Measurements from ENCODE around the gene ZNF784.

ZNF784 gene

DNA sequence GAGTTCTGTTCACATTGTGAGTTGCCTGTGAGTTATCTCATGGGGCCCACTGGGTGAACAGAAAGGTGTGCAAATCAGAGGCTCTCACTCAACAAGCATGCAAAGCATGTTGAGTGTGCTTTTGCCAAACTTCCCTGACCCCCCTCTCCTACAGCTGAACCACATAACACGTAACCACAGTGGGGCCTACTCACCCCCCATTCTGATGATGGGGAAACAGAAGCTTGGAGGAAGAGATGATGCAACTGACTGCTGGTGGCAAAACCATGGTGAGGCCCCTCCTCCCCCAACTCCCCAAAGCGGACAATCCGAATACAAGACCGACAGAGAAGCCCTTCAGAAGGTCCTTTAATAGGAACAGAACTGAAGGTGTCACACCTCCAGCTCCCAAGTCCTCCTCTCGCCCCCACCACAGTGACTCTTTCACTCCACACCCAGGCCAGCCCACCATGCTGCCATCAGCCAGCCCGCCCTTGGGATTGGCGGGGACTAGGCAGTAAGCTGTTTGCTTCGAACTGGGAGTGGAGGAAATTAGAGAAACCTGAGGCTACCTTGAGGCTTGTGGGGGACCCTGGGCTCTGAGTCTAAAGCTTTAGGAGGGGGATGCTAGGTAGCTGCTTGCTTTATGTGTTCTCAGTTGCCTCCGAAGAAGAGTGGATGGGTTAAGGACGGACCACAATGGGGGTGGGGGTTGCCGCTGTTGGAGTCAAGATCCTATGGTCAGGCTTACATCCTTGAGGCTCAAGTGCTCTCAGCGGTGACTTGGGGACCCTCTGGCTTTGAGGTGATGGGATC lies 3.8 kb downstream of the ZNF784 start:
- DNase-seq (ENCODE audit: low spot score) = peak; percentile 13

DNA sequence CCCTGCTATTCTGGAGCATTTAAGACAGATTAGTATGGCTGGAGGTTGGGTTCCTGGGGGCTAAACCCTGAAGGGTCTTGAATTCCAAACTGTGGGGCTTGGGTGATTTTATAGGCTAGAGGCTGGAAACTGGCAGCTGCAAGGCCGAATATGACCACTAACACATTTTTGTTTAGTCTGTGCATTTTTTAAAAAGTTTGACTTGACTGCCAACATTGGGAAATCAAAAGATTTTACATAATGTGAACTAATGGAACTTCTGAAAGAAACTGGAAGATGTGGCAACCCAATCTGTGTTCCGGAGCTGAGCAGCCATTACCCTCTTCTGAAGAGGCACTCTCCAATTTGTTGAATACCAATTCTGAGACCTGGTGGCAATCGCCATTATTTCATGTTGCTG lies 5.1 kb downstream of the ZNF784 start:
- DNase-seq (ENCODE audit: low spot score) = no peak

DNA sequence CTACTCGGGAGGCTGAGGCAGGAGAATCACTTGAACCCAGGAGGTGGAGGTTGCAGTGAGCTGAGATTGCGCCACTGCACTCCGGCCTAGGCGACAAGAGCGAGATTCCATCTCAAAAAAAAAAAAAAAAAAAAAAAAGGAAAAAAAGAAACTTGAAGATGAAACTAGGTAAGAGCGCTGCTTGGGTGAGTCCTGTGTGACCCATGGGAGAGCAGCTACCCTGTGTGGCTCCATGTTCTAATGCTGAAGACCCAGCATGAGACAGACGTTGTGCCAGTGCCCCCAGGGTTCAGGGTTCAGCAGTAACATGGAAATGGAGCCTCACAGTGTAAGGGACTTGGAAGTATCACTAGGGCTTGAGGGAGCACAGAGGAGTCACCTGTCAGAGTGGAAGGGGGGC lies 5.9 kb downstream of the ZNF784 start:
- no peak for DNase-seq (ENCODE audit: low spot score)

DNA sequence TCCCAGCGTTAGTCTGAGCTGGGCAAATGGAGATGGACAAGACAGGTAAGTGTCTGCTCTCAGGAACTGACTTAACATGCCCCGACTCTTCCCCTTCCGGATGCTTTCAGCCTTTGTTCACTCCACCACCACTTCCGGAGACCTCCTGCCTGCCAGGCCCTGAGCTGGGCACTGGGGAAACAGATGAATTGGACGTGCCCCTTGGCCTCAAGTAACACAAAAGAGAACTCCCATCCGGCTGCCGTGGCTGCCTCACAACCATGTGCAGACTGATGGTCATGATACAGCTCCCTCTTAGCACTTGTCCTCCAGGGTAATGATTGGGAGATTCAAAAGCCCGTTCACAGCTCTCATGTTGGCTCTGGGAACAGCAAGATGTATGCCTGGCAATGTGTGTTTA lies 6.9 kb downstream of the ZNF784 start:
- no peak for DNase-seq (ENCODE audit: low spot score)

DNA sequence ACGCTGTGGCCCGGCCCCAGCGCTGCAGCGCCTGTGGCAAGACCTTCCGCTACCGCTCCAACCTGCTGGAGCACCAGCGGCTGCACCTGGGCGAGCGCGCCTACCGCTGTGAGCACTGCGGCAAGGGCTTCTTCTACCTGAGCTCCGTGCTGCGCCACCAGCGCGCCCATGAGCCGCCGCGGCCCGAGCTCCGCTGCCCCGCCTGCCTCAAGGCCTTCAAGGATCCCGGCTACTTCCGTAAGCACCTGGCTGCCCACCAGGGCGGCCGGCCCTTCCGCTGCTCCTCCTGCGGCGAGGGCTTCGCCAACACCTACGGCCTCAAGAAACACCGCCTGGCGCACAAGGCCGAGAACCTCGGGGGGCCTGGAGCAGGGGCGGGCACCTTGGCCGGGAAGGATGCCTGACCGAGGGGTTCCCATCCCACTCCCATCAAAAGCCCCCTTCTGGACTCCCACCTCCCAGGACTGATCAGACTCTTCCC lies 7.9 kb downstream of the ZNF784 start:
- DNase-seq (ENCODE audit: low spot score) = no peak

DNA sequence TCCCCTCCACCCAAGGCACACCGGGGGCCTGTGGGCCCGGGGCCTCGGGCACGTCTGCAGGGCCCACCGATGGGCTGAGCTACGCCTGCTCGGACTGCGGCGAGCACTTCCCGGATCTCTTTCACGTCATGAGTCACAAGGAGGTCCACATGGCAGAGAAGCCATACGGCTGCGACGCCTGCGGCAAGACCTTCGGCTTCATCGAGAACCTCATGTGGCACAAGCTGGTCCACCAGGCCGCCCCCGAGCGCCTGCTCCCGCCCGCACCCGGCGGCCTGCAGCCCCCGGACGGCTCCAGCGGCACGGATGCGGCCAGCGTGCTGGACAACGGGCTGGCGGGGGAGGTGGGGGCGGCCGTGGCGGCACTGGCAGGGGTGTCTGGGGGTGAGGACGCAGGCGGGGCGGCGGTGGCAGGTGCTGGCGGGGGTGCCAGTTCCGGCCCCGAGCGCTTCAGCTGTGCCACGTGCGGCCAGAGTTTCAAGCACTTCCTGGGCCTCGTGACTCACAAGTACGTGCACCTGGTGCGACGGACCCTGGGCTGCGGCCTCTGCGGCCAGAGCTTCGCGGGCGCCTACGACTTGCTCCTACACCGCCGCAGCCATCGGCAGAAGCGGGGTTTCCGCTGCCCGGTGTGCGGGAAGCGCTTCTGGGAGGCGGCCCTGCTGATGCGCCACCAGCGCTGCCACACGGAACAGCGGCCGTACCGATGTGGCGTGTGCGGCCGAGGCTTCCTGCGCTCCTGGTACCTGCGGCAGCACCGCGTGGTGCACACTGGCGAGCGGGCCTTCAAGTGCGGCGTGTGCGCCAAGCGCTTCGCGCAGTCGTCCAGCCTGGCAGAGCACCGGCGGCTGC lies 8.6 kb downstream of the ZNF784 start:
- no peak for DNase-seq (ENCODE audit: low spot score)

DNA sequence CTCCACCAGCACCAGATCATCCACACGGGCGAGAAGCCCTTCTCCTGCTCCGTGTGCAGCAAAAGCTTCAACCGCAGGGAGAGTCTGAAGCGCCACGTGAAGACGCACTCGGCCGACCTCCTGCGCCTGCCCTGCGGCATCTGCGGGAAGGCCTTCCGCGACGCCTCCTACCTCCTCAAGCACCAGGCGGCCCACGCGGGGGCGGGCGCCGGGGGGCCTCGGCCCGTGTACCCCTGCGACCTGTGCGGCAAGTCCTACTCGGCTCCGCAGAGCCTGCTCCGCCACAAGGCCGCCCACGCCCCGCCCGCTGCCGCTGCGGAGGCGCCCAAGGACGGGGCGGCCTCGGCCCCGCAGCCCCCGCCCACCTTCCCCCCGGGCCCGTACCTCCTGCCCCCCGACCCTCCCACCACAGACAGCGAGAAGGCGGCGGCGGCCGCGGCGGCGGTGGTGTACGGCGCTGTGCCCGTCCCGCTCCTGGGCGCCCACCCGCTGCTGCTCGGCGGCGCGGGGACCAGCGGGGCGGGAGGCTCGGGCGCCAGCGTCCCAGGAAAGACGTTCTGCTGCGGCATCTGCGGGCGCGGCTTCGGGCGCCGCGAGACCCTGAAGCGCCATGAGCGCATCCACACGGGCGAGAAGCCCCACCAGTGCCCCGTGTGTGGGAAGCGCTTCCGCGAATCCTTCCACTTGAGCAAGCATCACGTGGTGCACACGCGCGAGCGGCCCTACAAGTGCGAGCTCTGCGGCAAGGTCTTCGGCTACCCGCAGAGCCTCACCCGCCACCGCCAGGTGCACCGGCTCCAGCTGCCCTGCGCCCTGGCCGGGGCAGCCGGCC lies 9.4 kb downstream of the ZNF784 start:
- DNase-seq (ENCODE audit: low spot score) = no peak

DNA sequence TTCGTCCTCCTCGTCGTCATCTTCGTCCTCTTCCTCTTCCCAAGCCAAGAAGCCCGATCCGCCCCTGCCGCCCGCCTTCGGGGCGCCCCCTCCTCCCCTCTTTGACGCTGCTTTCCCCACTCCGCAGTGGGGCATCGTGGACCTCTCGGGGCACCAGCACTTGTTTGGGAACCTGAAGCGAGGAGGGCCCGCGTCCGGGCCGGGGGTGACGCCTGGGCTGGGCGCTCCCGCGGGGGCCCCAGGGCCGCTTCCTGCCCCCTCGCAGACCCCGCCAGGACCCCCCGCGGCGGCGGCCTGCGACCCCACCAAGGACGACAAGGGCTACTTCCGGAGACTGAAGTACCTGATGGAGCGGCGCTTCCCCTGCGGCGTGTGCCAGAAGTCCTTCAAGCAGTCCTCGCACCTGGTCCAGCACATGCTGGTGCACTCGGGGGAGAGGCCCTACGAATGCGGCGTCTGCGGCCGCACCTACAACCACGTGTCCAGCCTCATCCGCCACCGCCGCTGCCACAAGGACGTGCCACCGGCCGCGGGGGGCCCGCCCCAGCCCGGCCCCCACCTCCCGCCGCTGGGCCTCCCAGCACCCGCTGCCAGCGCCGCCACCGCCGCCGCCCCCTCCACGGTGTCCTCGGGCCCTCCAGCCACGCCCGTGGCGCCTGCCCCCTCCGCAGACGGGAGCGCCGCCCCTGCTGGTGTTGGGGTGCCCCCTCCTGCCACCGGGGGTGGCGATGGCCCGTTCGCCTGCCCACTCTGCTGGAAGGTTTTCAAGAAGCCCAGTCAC lies 10.2 kb downstream of the ZNF784 start:
- no peak for DNase-seq (ENCODE audit: low spot score)

DNA sequence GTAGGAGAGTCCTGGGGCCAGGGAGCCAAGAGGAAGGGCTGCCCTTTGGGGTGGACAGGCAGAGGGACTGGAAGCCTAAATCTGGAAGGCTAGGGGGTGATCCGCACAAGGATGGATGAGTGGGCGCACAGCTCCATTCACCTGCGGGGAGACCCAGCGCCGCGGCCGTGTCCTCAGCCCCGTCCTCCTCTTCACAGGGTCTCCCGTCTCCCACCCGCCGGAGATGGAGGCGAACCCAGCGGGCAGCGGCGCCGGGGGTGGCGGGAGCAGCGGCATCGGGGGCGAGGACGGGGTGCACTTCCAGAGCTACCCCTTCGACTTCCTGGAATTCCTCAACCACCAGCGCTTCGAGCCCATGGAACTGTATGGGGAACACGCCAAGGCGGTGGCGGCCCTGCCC lies 11.0 kb downstream of the ZNF784 start:
- DNase-seq (ENCODE audit: low spot score) = no peak

DNA sequence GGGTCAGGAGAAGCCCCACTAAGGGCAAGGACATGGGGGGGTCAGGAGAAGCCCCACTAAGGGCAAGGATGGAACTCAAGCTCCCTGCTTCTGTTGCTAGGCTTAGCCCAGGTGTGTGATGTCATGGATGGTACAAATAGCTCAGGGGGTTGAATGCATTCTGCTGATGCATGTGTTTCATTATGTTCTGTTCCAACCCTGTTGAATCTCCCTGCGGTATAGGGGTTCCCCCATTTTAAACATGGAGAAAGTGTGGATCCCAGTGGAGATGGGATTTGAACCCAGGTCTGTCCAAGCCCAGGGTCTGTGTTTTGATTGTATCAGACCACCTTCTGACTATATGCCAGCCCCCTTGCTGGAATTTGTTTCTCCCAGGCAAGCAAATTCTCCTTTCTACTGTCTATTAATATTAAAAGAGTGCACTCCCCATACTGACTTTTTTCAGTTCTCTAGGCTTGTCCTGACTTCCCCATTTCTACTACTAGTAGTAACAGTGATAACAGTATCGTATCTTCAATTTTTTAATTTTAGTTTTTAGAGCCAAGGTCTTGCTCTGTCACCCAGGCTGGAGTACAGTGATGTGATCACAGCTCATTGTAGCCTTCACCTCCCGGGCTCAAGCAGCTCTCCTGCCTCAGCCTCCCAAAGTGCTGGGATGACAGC lies 12.3 kb downstream of the ZNF784 start:
- DNase-seq (ENCODE audit: low spot score) = no peak

DNA sequence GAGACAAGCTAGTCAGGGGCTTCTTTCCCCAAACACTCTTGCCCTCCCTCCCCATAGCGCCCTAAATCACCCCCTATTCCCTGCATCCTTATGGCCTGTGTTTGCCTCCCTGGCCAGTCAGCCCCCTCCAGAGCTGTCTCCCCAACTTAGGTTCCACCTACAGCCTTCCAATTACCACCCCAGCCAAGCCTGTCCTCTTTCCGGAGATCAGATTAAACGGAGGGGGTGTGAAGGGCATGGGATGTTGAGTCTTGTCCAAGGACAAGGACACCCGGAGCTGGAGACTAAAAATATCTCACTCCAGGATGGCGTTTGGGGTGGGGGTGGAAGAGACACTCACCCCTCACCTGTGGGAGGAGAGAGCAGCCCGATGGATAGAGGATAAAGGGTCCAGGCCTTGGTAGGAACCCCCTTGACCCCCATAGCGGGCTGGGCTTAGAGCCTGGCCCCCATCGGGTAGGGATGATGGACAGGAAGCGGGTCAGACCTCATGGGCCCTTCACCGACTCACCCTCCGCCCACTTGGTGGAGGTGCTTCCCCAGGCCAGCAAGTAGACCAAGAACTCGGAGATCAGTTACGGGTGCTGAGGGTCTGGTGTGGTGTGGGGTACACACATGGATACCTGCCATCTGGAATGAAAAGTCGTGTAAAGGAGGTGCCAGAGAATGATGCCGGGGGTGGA lies 12.9 kb downstream of the ZNF784 start:
- DNase-seq (ENCODE audit: low spot score) = no peak

DNA sequence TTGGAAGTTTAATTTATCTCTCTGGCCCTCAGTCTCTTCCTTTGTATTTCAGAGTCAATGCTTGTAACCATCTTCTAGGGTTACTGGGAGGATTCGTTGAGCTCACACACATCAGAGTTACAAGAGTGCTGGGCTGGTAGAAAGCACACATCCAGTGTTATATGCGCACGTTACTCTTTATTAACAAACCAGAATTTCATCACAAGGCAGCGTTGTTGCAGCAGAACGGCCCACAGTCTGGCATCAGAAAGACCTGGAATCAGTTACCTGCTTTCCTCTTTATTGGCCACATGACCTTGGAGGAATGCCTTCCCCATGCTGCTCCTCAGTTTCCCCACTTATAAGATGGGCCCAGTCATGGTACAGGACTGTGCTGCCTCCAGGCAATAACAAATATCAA lies 15.0 kb downstream of the ZNF784 start:
- DNase-seq (ENCODE audit: low spot score) = no peak

DNA sequence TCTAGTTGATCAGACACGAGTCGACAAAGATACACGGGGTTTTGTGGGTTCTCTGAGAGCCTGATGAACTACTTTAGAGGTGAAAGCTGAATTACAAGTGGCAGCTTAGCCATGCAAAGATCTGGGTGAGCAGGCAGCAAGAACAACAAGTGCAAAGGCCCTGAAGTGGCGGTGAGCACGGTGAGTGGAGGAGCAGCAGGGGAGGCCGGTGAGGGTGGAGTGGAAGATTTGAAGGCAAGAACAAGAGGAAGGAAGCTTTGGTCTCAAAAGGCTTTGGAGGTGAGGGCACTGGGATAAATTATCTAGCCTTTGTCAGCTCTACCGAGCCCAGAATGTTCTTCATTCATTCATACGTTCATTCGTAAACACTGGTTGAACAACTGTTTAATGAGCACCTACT lies 17.5 kb downstream of the ZNF784 start:
- DNase-seq (ENCODE audit: low spot score) = no peak

DNA sequence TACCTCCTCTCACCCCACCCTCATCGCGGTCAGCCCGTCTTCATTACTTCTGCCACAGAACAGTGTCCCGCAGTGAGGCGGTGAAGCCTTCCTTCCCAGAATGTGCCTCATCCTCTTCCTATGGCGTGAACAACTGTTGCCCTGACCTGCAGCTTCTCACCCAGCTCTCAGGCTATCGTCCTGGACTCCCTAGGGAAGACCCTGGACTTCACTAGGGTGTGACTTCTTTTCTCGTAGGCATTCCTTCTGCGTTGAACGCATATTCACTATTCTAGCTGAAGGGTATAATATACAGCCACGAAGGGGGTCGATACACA lies 17.9 kb downstream of the ZNF784 start:
- DNase-seq (ENCODE audit: low spot score) = no peak

DNA sequence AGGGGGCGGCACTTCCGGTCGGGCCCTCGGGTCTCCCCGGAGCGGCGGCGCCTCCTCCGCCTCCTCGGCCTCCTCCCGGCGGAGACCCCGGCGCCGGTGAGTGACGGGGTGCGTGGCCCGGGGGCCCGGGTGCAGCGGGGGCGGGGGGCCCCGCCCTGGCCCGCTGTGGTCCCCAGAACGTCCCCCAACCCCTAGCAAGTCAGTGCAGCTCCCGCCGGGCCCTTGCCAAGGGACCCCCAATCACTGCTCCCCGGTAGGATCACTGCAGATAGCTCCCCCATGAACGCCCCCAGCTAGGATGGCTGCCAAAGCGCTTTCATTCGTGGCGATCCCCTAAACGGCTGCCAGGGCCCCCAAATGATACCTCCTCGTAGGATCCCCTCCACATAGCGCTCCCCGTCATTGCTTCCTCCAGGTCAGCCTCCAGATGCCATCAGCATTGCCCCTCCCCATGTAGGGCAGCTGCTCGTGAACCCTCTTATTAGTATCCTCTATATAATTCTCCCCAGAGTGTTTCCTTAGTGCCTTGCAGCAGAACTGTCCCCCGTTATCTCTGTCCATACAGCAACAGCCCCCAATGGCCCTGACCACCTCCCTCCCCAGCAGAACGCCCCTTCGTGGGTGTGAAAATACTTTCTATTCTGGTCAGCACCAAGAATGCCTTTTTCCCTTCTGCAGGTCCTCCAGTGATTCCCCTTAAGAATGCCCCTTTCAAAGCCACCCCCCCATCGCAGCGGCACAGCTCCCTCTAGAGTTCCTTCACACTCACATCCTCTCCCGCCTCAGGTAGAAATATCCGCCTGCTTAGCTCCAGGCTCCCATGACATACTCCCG lies 18.5 kb downstream of the ZNF784 start, which contains the start of gene ZNF865:
Gene ZNF865, plus strand, starts transcription at position 11 of the 834 bp plus-strand sequence. CDS start 7,972 bp downstream, outside the sequence.
- peak; percentile 68 for DNase-seq (ENCODE audit: low spot score)

DNA sequence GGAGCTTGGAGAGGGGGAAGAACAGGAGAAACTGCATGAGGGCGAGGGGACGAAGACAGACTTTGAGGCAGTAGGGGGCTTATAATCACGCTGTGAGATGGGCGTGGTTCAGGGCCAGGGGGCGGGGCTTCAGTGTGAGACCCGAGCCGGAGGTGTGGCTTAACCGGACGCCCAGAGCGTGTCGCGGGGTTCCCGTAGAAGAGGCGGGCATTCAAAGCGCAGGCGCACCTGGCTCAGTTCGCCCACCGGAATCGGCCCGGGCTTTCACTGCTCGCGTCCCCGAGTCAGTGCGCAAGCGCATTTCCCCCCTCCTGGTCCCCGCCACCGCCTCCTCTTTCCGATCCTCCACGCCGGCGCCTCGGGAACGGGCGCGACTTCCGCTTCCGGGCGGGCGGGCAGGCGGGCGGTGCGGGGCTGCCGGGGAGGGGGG lies 19.1 kb downstream of the ZNF784 start:
- peak; percentile 99 for DNase-seq (ENCODE audit: low spot score)

DNA sequence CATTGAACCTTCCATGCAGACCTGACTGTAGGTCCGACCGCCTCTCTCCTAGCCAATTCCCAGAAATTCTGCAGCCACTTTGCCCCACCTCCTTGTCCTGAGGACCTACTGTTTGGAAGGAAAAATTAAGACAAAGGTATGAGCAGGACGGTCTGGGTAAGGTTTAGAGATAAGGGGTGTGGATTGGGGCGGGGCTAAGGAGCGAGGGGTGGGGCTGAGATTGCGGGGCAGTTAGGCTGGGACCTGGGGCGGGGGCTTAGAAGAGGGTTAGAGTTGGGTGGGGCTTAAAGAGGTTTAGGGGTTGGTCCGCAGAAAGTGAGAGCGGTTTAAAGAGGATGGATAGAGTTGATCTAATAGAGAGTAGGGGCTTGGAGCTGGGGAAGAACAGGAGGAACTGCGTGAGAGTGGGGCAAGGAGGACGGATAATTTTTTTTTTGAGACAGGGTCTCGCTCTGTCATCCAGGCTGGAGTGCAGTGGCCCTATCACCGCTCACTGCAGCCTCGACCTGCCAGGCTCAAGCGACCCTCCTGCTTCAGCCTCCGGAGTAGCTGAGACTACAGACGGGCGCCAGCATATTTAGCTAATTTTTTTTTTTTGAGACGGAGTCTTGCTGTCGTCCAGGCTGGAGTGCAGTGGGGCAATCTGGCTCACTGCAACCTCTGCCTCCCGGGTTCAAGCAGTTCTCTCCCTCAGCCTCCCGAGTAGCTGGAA lies 20.6 kb downstream of the ZNF784 start:
- DNase-seq (ENCODE audit: low spot score) = no peak

DNA sequence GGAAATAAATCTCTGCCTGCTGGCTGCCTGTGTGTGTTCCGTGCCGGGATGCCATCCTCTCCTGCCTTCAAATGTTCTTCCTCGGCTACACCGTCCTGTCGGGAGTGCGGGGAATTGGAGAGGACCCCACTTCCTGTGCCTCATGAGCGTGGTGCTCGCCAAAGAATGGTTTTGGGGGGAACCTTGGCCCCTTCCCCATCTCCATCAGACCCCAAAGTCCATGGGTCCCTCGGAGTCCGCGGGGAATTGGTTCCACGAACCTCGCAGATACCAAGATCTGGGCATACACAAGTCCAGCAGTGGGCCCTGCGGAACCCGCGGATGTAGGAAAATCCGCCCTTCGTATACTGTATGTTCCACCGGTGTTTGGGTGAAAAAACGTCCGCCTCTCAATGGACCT lies 21.3 kb downstream of the ZNF784 start:
- DNase-seq (ENCODE audit: low spot score) = no peak
